Body of pancreas (tissue), 4 donors: ENCODE results near the gene NEK1.

Experiments used
- CTCF ChIP-seq, 7 experiments: fragments of 450-650 bp in 4 of 7; fragments of 200-600 bp in 3 of 7; sonication (generic) in 3 of 7; IDR thresholded peaks; one replicate each; pipeline ENCODE4 v1.5.1; 2016 to 2019; ENCODE audit warnings: antibody characterized with exemption in 7 of 7
- POLR2A ChIP-seq, 3 donors: fragments of 450-650 bp; IDR thresholded peaks; one replicate each; pipeline ENCODE4 v1.6.1; 2016; ENCODE audit warnings: antibody characterized with exemption in 3 of 3, mild to moderate bottlenecking in 2 of 3

DNA sequence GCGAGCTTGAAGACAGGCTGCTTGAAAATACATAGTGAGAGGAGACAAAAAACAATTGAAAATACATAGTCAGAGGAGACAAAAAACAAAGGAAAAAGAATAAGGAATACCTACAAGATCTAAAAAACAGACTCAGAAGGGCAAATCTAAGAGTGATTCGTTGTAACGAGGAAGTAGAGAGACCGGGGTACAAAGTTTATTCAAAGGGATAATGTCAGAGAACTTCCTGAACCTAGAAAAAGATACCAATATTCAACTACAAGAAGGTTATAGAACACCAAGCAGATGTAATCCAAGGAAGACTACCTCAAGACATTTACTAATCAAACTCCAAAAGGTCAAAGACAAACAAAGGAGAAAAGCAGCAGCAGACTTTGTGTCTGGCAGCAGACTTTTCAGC lies 165.6 kb downstream of the NEK1 start:
- TF ChIP-seq POLR2A (IDR thresholded peaks at IDR 0.05) (no peak), CTCF (IDR thresholded peaks at IDR 0.05) (no peak)
